ENCODE data around the gene SLC27A1. TPM values are rescaled to one million over a fixed set of nuclear protein-coding genes. Genes with fewer than 3 reads are reported as not detected.
A peak's percentile ranks its signal among the peaks of the same experiment; 100 is the strongest.
"Not testable (repeated sequence)": the region's sequence is repeated elsewhere in the genome, so short reads cannot be mapped to it uniquely, and the experiment has no call there.

SLC27A1 gene
- total and polyA plus RNA-seq, 2 experiments from 2014 or later = 8.6 to 8.7 TPM

DNA sequence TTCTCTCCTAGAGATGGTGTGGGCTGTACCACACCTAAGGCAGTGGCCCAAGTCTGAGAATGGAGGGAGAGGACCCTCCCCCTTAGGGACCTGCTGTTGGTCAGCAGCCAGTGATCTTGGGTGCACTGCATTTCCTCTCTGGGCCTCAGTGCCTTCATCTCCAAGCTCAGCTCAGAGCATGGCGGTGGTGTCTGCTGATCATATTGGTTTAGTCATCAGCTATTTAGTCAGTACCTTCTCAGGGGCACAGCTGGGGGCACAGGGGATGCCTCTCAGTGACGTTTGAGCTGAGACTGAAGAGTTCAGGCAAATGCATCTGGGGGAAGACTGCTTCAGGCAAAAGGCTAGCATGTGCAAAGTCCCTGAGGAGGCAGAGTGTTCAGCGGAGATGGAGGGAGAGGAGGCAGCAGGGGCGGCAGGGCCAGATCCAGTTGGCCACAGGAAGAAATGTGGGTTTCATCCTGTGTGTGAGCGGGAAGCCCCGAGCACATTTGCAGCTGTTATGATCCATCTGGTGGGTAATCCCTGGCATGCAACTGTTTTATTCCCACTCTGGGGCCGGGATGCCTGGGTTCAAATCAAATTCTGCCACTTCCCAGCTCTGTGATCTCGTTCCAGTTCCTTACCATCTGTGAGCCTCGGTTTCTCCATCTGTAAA lies 25.4 kb downstream of the SLC27A1 start:
- Histone ChIP-seq H3K4me2 (no peak overlapping the region), H3K27me3 (no peaks in the 10 kb centered on the region), H3K79me2 (no peaks in the 10 kb centered on the region), H3K9me3 (ENCODE audit: low read depth) (no peaks in the 10 kb centered on the region), H3K4me1 (ENCODE audit: insufficient read depth) (no peaks in the 10 kb centered on the region), H3K9me2 (replicated peaks; ENCODE audit: insufficient read depth) (no peaks in the 10 kb centered on the region), H3K4me3 (no peak overlapping the region), H3K36me3 (replicated peaks; ENCODE audit: insufficient read depth, low read depth) (no peaks in the 10 kb centered on the region), H2AFZ (no peak overlapping the region), H4K20me1 (ENCODE audit: insufficient read depth, poor library complexity, severe bottlenecking) (no peaks in the 10 kb centered on the region), H3K27ac (no peak overlapping the region)
- TF ChIP-seq EZH2phosphoT487 (IDR thresholded peaks at IDR 0.05; ENCODE audit: low read depth, severe bottlenecking, unreplicated experiment) = no peak
- TF ChIP-seq, protein P1, sequence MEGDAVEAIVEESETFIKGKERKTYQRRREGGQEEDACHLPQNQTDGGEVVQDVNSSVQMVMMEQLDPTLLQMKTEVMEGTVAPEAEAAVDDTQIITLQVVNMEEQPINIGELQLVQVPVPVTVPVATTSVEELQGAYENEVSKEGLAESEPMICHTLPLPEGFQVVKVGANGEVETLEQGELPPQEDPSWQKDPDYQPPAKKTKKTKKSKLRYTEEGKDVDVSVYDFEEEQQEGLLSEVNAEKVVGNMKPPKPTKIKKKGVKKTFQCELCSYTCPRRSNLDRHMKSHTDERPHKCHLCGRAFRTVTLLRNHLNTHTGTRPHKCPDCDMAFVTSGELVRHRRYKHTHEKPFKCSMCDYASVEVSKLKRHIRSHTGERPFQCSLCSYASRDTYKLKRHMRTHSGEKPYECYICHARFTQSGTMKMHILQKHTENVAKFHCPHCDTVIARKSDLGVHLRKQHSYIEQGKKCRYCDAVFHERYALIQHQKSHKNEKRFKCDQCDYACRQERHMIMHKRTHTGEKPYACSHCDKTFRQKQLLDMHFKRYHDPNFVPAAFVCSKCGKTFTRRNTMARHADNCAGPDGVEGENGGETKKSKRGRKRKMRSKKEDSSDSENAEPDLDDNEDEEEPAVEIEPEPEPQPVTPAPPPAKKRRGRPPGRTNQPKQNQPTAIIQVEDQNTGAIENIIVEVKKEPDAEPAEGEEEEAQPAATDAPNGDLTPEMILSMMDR (IDR thresholded peaks at IDR 0.05; ENCODE audit: poor library complexity) = no peak
- no peak for TF ChIP-seq EZH2 (IDR thresholded peaks at IDR 0.05; ENCODE audit: borderline replicate concordance)
- no peak for DNase-seq (ENCODE audit: low spot score)
- WGBS (ENCODE audit: low lambda C conversion rate, missing lambda C conversion rate) = 77% methylated on average over 9 of the region's 9 CpGs

DNA sequence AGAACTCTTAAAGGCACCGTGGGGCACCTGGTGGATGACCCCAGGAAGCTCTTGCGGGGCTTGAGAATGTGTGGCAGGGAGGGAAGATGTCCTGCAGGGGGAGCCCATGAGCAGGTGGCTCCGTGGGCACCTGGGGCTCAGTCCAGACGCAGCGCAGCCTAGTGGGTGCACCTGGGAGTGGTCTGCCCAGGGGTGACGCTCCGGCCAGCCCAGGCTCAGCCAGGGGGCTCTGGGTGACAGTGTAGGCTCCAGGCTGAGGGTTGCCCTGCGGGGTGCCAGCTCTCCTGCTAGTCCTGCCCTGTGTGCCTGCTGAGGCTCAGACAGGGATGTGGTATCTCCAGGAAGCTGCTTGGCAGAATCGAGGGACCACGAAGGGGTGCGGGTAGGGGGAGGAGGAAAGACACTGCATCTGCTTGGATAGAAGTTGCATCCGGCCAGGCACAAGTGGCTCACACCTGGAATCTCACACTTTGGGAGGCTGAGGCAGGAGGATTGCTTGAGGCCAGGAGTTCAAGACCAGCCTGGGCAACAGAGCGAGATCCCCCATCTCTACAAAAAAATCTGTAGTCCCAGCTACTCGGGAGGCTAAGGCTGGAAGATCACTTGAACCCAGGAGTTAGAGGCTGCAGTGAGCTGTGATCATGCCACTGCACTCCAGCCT lies 26.1 kb downstream of the SLC27A1 start:
- Histone ChIP-seq H3K79me2 (no peaks in the 10 kb centered on the region), H3K4me1 (ENCODE audit: insufficient read depth) (no peaks in the 10 kb centered on the region), H2AFZ (no peak overlapping the region), H3K9me3 (ENCODE audit: low read depth) (no peaks in the 10 kb centered on the region), H3K36me3 (replicated peaks; ENCODE audit: insufficient read depth, low read depth) (no peaks in the 10 kb centered on the region), H3K4me2 (no peak overlapping the region), H4K20me1 (ENCODE audit: insufficient read depth, poor library complexity, severe bottlenecking) (no peaks in the 10 kb centered on the region), H3K27ac (no peak overlapping the region), H3K27me3 (no peaks in the 10 kb centered on the region), H3K9me2 (replicated peaks; ENCODE audit: insufficient read depth) (no peaks in the 10 kb centered on the region), H3K4me3 (no peak overlapping the region)
- TF ChIP-seq, protein P1 (IDR thresholded peaks at IDR 0.05; ENCODE audit: poor library complexity) = peak; percentile 59
- TF ChIP-seq EZH2phosphoT487 (IDR thresholded peaks at IDR 0.05; ENCODE audit: low read depth, severe bottlenecking, unreplicated experiment) = no peak
- no peak for TF ChIP-seq EZH2 (IDR thresholded peaks at IDR 0.05; ENCODE audit: borderline replicate concordance)
- 58% methylated on average over 11 of the region's 14 CpGs for WGBS (ENCODE audit: low lambda C conversion rate, missing lambda C conversion rate)
- DNase-seq (ENCODE audit: low spot score) = peak; percentile 78

DNA sequence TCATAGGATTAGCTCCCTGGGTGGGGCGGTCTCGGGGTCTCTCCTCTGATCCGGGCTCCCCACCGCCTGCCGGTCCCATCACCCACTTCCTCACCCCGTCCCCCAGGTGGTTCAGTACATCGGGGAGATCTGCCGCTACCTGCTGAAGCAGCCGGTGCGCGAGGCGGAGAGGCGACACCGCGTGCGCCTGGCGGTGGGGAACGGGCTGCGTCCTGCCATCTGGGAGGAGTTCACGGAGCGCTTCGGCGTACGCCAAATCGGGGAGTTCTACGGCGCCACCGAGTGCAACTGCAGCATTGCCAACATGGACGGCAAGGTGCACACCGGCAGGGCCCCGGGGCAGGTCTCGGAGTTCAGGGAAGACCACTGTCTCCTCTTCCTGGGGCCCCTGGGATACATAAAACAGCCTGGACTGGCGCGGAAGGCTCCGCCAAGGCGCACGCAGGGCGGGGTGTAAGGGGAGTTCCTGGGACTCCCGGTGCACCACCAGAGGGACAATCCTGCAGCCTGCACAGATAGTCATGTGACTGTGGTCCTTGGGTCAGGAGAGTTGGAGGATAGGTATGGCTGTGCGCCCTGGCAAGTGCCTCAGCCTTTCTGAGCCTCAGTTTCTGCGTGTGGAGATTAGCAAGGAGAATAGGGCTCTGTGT lies 26.9 kb downstream of the SLC27A1 start:
- Histone ChIP-seq H3K9me3 (ENCODE audit: low read depth) (no peaks in the 10 kb centered on the region), H3K36me3 (replicated peaks; ENCODE audit: insufficient read depth, low read depth) (no peaks in the 10 kb centered on the region), H3K9me2 (replicated peaks; ENCODE audit: insufficient read depth) (no peaks in the 10 kb centered on the region), H3K27ac (no peak overlapping the region), H3K27me3 (no peaks in the 10 kb centered on the region), H3K4me2 (peak overlapping the region; percentile 58), H3K79me2 (no peaks in the 10 kb centered on the region), H4K20me1 (ENCODE audit: insufficient read depth, poor library complexity, severe bottlenecking) (no peaks in the 10 kb centered on the region), H2AFZ (no peak overlapping the region), H3K4me3 (no peak overlapping the region), H3K4me1 (ENCODE audit: insufficient read depth) (no peaks in the 10 kb centered on the region)
- TF ChIP-seq EZH2 (IDR thresholded peaks at IDR 0.05; ENCODE audit: borderline replicate concordance) (no peak), EZH2phosphoT487 (IDR thresholded peaks at IDR 0.05; ENCODE audit: low read depth, severe bottlenecking, unreplicated experiment) (no peak)
- TF ChIP-seq, protein P1 (IDR thresholded peaks at IDR 0.05; ENCODE audit: poor library complexity) = no peak
- WGBS (ENCODE audit: low lambda C conversion rate, missing lambda C conversion rate) = 75% methylated on average over 36 of the region's 41 CpGs
- no peak for DNase-seq (ENCODE audit: low spot score)

DNA sequence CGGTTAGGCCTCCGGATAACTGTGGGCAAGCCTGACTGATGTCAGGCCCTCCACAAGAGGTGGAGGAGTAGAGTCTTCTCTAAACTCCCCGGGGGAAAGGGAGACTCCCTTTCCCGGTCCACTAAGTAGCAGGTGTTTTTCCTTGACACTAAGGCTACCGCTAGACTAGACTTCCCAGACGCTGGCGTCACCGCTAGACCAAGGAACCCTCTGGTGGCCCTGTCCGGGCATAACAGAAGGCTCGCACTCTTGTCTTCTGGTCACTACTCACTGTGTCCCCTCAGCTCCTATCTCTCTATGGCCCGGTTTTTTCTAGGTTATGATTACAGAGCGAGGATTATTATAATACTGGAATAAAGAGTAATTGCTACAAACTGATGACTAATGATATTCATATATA lies 28.7 kb downstream of the SLC27A1 start:
- not testable (repeated sequence) for H3K4me2 ChIP-seq; DNase-seq (ENCODE audit: low spot score)

More for the DNA sequence above, 28.7 kb downstream of the SLC27A1 start:
- not testable (repeated sequence) for H3K27me3 ChIP-seq; H3K9me2 ChIP-seq (replicated peaks; ENCODE audit: insufficient read depth); H3K9me3 ChIP-seq (ENCODE audit: low read depth); H3K4me3 ChIP-seq; H2AFZ ChIP-seq; H3K4me1 ChIP-seq (ENCODE audit: insufficient read depth); H3K79me2 ChIP-seq; H3K36me3 ChIP-seq (replicated peaks; ENCODE audit: insufficient read depth, low read depth); H4K20me1 ChIP-seq (ENCODE audit: insufficient read depth, poor library complexity, severe bottlenecking)
- 62% methylated on average over 12 of the region's 12 CpGs for WGBS (ENCODE audit: low lambda C conversion rate, missing lambda C conversion rate)
- peak overlapping the region; percentile 83 for H3K27ac ChIP-seq
